Motor neuron (in vitro differentiated cells): ENCODE measurements around the gene MEFV. TPM values are rescaled to one million over a fixed set of nuclear protein-coding genes. Genes with fewer than 3 reads are reported as not detected.
"Not testable (repeated sequence)": the region's sequence is repeated elsewhere in the genome, so short reads cannot be mapped to it uniquely, and the experiment has no call there.

Experiments used
- ATAC-seq, 8 experiments: fragments of 200-7000 bp; cut with Tn5 transposase; replicated peaks in 6 of 8; 2 replicates each; pipeline ENCODE4 v1.8.0; 2021; ENCODE audit warnings: mild to moderate bottlenecking in 8 of 8, moderate library complexity in 8 of 8
- H3K27ac ChIP-seq, 2 donors: fragments of 250-450 bp; sonication (Bioruptor Pico); 2 replicates each; pipeline ENCODE4 v1.9.0; 2021; ENCODE audit warnings: antibody characterized with exemption in 2 of 2, mild to moderate bottlenecking in 2 of 2, moderate library complexity in 1 of 2
- H3K4me1 ChIP-seq, 2 donors: fragments of 250-450 bp; sonication (Bioruptor Pico); replicated peaks in 1 of 2; 2 replicates each; pipeline ENCODE4 v1.6.1; 2021; ENCODE audit warnings: antibody characterized with exemption in 2 of 2, mild to moderate bottlenecking in 2 of 2, moderate library complexity in 1 of 2
- H3K4me3 ChIP-seq, 5 donors: fragments of 250-450 bp; sonication (Bioruptor Pico); 2 replicates each; pipeline ENCODE4 v1.9.0; 2021; ENCODE audit warnings: antibody characterized with exemption in 5 of 5, mild to moderate bottlenecking in 5 of 5, moderate library complexity in 4 of 5
- WGBS, 10 experiments: fragments of 450-650 bp; shearing (Covaris generic); methylation state at CpG; one replicate each; pipeline ENCODE4 v1.0.0; 2022; 5-methylcytosine and 5-hydroxymethylcytosine counted together
- in situ Hi-C, 9 experiments: fragments of 400-800 bp; cut with MboI; loops; one replicate each; pipeline ENCODE4 v1.15.0; 2021; ENCODE audit warnings: low sequenced_read_pairs in 9 of 9, low pct_unique_long_range_greater_than_20kb in 2 of 9; ENCODE audit not compliant: unreplicated experiment in 9 of 9
- total RNA-seq, 8 experiments: library from RNA; unstranded; fragments of 300-600 nt; gene quantifications; 2 replicates each; pipeline versions ENCODE4 v1.2.3 to v1.2.4, GENCODE V29; 2022

MEFV gene
- total RNA-seq, 8 experiments from 2014 or later, result 0.05 to 0.47 (median 0.19) TPM; not detected in 2

GRCh38 chr16:3234857-3235561 is 21.4 kb downstream of the MEFV start, which contains the start of gene ZNF200:
Gene ZNF200 (minus strand): TSS chr16:3235158. CDS start chr16:3233755, 1,403 bp downstream.
- H3K4me1 ChIP-seq, result peaks cover 5 to 6% of the 10 kb centered on the region in 2 donors
- in situ Hi-C loops, result no loop called here
- H3K27ac ChIP-seq, result peak within 1 kb of the TSS; percentile 96 to 99
- peak within 1 kb of the TSS; percentile 78 to 99 (median 95) for H3K4me3 ChIP-seq
- peak; percentile 96 to 99 (median 98) for ATAC-seq
- 2 to 3% (median 2%) methylated on average over 6 to 7 of the region's 59 CpGs; no CpG with 5 or more reads in 7 of the 10 experiments for WGBS, 10 experiments

- in situ Hi-C loops, result no loop called here
- ATAC-seq, result no peak
- 0 to 7% (median 1%) methylated on average over 1 to 12 of the region's 18 CpGs; no CpG with 5 or more reads in 1 of the 10 experiments for WGBS, 10 experiments
- H3K27ac ChIP-seq, result peak overlapping the region; percentile 96 to 99
- H3K4me1 ChIP-seq, result peaks cover 5 to 6% of the 10 kb centered on the region in 2 donors
- H3K4me3 ChIP-seq, result peak overlapping the region; percentile 78 to 99 (median 95)
Measured at GRCh38 chr16:3234543-3234856, 21.9 kb downstream of the MEFV start.

- Histone ChIP-seq H3K4me3 (no peak overlapping the region), H3K27ac (no peak overlapping the region), H3K4me1 (no peaks in the 10 kb centered on the region)
- no peak for ATAC-seq
- 90 to 100% (median 96%) methylated on average over 2 to 9 of the region's 10 CpGs for WGBS, 10 experiments
- in situ Hi-C loops, result no loop called here
Measured at GRCh38 chr16:3223913-3224515, 32.4 kb downstream of the MEFV start.

GRCh38 chr16:3220839-3221238 is 35.6 kb downstream of the MEFV start:
- in situ Hi-C loops, result no loop called here
- Histone ChIP-seq H3K27ac (no peak overlapping the region), H3K4me3 (no peak overlapping the region), H3K4me1 (no peaks in the 10 kb centered on the region)
- 67 to 100% (median 90%) methylated on average over 2 to 9 of the region's 10 CpGs; no CpG with 5 or more reads in 3 of the 10 experiments for WGBS, 10 experiments
- no peak for ATAC-seq

- ATAC-seq, result no peak
- WGBS, 10 experiments, result 0 to 67% (median 18%) methylated on average over 1 to 3 of the region's 3 CpGs; no CpG with 5 or more reads in 5 of the 10 experiments
- Histone ChIP-seq H3K4me1 (no peaks in the 10 kb centered on the region), H3K27ac (no peak overlapping the region), H3K4me3 (no peak overlapping the region)
- in situ Hi-C loops, result no loop called here
Measured at GRCh38 chr16:3216263-3216640, 40.2 kb downstream of the MEFV start.

GRCh38 chr16:3215601-3216262 is 40.7 kb downstream of the MEFV start:
- ATAC-seq, result no peak
- no peaks in the 10 kb centered on the region for H3K4me1 ChIP-seq
- no peak overlapping the region for H3K4me3 ChIP-seq
- H3K27ac ChIP-seq, result no peak overlapping the region
- 20 to 70% (median 47%) methylated on average over 1 to 7 of the region's 11 CpGs; no CpG with 5 or more reads in 6 of the 10 experiments for WGBS, 10 experiments
- in situ Hi-C loops, result no loop called here

GRCh38 chr16:3214904-3215600 is 41.4 kb downstream of the MEFV start:
- in situ Hi-C loops, result no loop called here
- Histone ChIP-seq H3K4me3 (no peak overlapping the region), H3K4me1 (no peaks in the 10 kb centered on the region), H3K27ac (no peak overlapping the region)
- WGBS, 10 experiments, result 7 to 68% (median 43%) methylated on average over 2 to 6 of the region's 7 CpGs; no CpG with 5 or more reads in 1 of the 10 experiments
- ATAC-seq, result no peak

GRCh38 chr16:3212567-3212966 is 43.9 kb downstream of the MEFV start:
- no peak overlapping the region for H3K4me3 ChIP-seq
- H3K4me1 ChIP-seq, result no peaks in the 10 kb centered on the region
- no peak overlapping the region for H3K27ac ChIP-seq
- in situ Hi-C loops, result no loop called here
- 0 to 50% (median 50%) methylated on average over 1 of the region's 1 CpG; no CpG with 5 or more reads in 3 of the 10 experiments for WGBS, 10 experiments
- ATAC-seq, result no peak

GRCh38 chr16:3212006-3212405 is 44.4 kb downstream of the MEFV start:
- no peak for ATAC-seq
- in situ Hi-C loops, result no loop called here
- no peaks in the 10 kb centered on the region for H3K4me1 ChIP-seq
- 35 to 83% (median 65%) methylated on average over 1 to 3 of the region's 3 CpGs; no CpG with 5 or more reads in 2 of the 10 experiments for WGBS, 10 experiments
- no peak overlapping the region for H3K27ac ChIP-seq
- no peak overlapping the region for H3K4me3 ChIP-seq

- no peak overlapping the region for H3K27ac ChIP-seq
- WGBS, 10 experiments, result 28 to 63% (median 54%) methylated on average over 3 to 12 of the region's 19 CpGs; no CpG with 5 or more reads in 1 of the 10 experiments
- peaks cover 4 to 11% of the 10 kb centered on the region in 2 donors for H3K4me1 ChIP-seq
- no peak for ATAC-seq
- in situ Hi-C loops, result no loop called here
- H3K4me3 ChIP-seq, result no peak overlapping the region
Measured at GRCh38 chr16:3207086-3207953, 49.1 kb downstream of the MEFV start.

- peaks cover 4 to 11% of the 10 kb centered on the region in 2 donors for H3K4me1 ChIP-seq
- in situ Hi-C loops, H3K27ac ChIP-seq, H3K4me3 ChIP-seq, ATAC-seq: not testable (repeated sequence)
- WGBS, 10 experiments, result 0 to 80% (median 33%) methylated on average over 1 to 3 of the region's 3 CpGs; no CpG with 5 or more reads in 1 of the 10 experiments
Measured at GRCh38 chr16:3205939-3206338, 50.5 kb downstream of the MEFV start.

GRCh38 chr16:3202903-3203539 is 53.4 kb downstream of the MEFV start:
- Histone ChIP-seq H3K27ac (peak overlapping the region in 1 of 2 donors; percentile 51), H3K4me3 (no peak overlapping the region), H3K4me1 (peaks cover 4 to 11% of the 10 kb centered on the region in 2 donors)
- ATAC-seq, result peak in 5 of 8 experiments; percentile 63 to 94 (median 86)
- in situ Hi-C loops, result no loop called here
- 14 to 80% (median 39%) methylated on average over 1 to 5 of the region's 6 CpGs; no CpG with 5 or more reads in 2 of the 10 experiments for WGBS, 10 experiments
